ENCODE data around the gene CHSY3.

Gene CHSY3

GRCh38 chr5:129945774-129946270, 41.6 kb downstream of the CHSY3 start:
- no peak for DNase-seq (ENCODE audit: low read depth in 2 of 2)

- no peak for DNase-seq (ENCODE audit: low read depth in 2 of 2)
Measured at GRCh38 chr5:129951039-129951438, 46.8 kb downstream of the CHSY3 start.

- DNase-seq (ENCODE audit: low read depth in 2 of 2), result no peak
Measured at GRCh38 chr5:129958581-129958980, 54.3 kb downstream of the CHSY3 start.

- DNase-seq (ENCODE audit: low read depth in 2 of 2), result no peak
Measured at GRCh38 chr5:129960831-129961230, 56.6 kb downstream of the CHSY3 start.

GRCh38 chr5:129962506-129962905, 58.2 kb downstream of the CHSY3 start:
- no peak for DNase-seq (ENCODE audit: low read depth in 2 of 2)

- no peak for DNase-seq (ENCODE audit: low read depth in 2 of 2)
Measured at GRCh38 chr5:129963359-129963758, 59.1 kb downstream of the CHSY3 start.

- DNase-seq (ENCODE audit: low read depth in 2 of 2), result no peak
Measured at GRCh38 chr5:129966071-129966470, 61.8 kb downstream of the CHSY3 start.

GRCh38 chr5:129971714-129972113, 67.4 kb downstream of the CHSY3 start:
- DNase-seq (ENCODE audit: low read depth in 2 of 2), result no peak

- no peak for DNase-seq (ENCODE audit: low read depth in 2 of 2)
Measured at GRCh38 chr5:129972465-129973141, 68.3 kb downstream of the CHSY3 start.

- no peak for DNase-seq (ENCODE audit: low read depth in 2 of 2)
Measured at GRCh38 chr5:129973716-129974426, 69.6 kb downstream of the CHSY3 start.

- no peak for DNase-seq (ENCODE audit: low read depth in 2 of 2)
Measured at GRCh38 chr5:129977810-129978209, 73.5 kb downstream of the CHSY3 start.

GRCh38 chr5:129978270-129978669, 74.0 kb downstream of the CHSY3 start:
- no peak for DNase-seq (ENCODE audit: low read depth in 2 of 2)

GRCh38 chr5:129988453-129988852, 84.2 kb downstream of the CHSY3 start:
- no peak for DNase-seq (ENCODE audit: low read depth in 2 of 2)

- no peak for DNase-seq (ENCODE audit: low read depth in 2 of 2)
Measured at GRCh38 chr5:129991780-129992179, 87.5 kb downstream of the CHSY3 start.

GRCh38 chr5:129996896-129997295, 92.6 kb downstream of the CHSY3 start:
- DNase-seq (ENCODE audit: low read depth in 2 of 2), result no peak

GRCh38 chr5:130000460-130000859, 96.2 kb downstream of the CHSY3 start:
- no peak for DNase-seq (ENCODE audit: low read depth in 2 of 2)

- no peak for DNase-seq (ENCODE audit: low read depth in 2 of 2)
Measured at GRCh38 chr5:130002183-130002582, 97.9 kb downstream of the CHSY3 start.

- DNase-seq (ENCODE audit: low read depth in 2 of 2), result no peak
Measured at GRCh38 chr5:130002876-130003275, 98.6 kb downstream of the CHSY3 start.

- DNase-seq (ENCODE audit: low read depth in 2 of 2), result no peak
Measured at GRCh38 chr5:130011986-130012385, 107.7 kb downstream of the CHSY3 start.

GRCh38 chr5:130017173-130017572, 112.9 kb downstream of the CHSY3 start:
- no peak for DNase-seq (ENCODE audit: low read depth in 2 of 2)

GRCh38 chr5:130018641-130019040, 114.4 kb downstream of the CHSY3 start:
- no peak for DNase-seq (ENCODE audit: low read depth in 2 of 2)

- DNase-seq (ENCODE audit: low read depth in 2 of 2), result no peak
Measured at GRCh38 chr5:130021000-130021399, 116.7 kb downstream of the CHSY3 start.

GRCh38 chr5:130021876-130022275, 117.6 kb downstream of the CHSY3 start:
- DNase-seq (ENCODE audit: low read depth in 2 of 2), result no peak

Measured in stimulated activated CD8-positive, alpha-beta memory T cell treated with anti-CD3 and anti-CD28 coated beads, Interleukin-15, amount 100 ng/mL, for 48 hours (primary cell).